IMR-90 (cell line): ENCODE results near the gene EEPD1.

Experiments used
- CHD1 ChIP-seq: IDR thresholded peaks from 2 replicates; pipeline ENCODE4 v1.6.1; 2012; ENCODE audit warnings: low read depth, low read length, improper control_type of control experiment
- CTCF ChIP-seq: conservative IDR thresholded peaks from 2 replicates; pipeline ENCODE4 v1.5.1; 2012; ENCODE audit warnings: mild to moderate bottlenecking, low read depth, low read length, improper control_type of control experiment
- POLR2A ChIP-seq: IDR thresholded peaks from 2 replicates; pipeline ENCODE4 v1.6.1; 2012; ENCODE audit warnings: mild to moderate bottlenecking, low read depth, low read length
- RAD21 ChIP-seq: IDR thresholded peaks from 2 replicates; pipeline ENCODE4 v1.6.1; 2012; ENCODE audit warnings: low read length, improper control_type of control experiment
- RCOR1 ChIP-seq: IDR thresholded peaks from 2 replicates; pipeline ENCODE4 v1.6.1; 2012; ENCODE audit warnings: mild to moderate bottlenecking, low read length, improper control_type of control experiment; ENCODE audit not compliant: insufficient replicate concordance
- RFX5 ChIP-seq: IDR thresholded peaks from 2 replicates; pipeline ENCODE4 v1.8.0; 2012; ENCODE audit warnings: low read depth, mild to moderate bottlenecking, low read length, moderate library complexity
- TF ChIP-seq, protein P1 (sequence below): fragments of 150-350 bp; IDR thresholded peaks from 2 replicates; pipeline ENCODE4 v1.6.1; 2017; ENCODE audit warnings: mild to moderate bottlenecking, antibody characterized with exemption, low read length, low read depth

- TF ChIP-seq POLR2A (no peak), RAD21 (no peak), CTCF (no peak), RFX5 (no peak), CHD1 (no peak), RCOR1 (no peak)
- TF ChIP-seq, protein P1, sequence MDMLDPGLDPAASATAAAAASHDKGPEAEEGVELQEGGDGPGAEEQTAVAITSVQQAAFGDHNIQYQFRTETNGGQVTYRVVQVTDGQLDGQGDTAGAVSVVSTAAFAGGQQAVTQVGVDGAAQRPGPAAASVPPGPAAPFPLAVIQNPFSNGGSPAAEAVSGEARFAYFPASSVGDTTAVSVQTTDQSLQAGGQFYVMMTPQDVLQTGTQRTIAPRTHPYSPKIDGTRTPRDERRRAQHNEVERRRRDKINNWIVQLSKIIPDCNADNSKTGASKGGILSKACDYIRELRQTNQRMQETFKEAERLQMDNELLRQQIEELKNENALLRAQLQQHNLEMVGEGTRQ = no peak
Measured at GRCh38 chr7:36279200-36279925, 126.3 kb downstream of the EEPD1 start.
